ENCODE measurements around the gene PSMD13.

DNA sequence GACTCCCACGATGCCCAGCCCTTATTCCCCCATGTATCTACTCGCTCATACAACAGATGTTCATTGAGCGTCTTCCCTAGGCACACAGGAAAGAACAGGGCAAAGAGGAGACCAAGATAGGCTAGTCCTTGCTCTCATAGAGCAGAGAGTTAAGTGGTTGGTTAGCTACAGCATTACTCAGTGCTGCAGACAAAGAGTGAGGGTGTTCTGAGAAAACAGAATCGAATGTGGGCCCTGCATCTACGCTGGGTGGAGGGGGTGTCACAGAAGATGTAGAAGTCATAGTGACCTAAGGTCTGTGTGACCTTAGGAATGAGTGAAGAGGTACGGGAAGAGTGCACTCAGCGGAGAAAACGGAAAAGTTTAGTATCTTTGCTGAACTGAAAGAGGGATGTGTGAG lies 12.3 kb downstream of the PSMD13 start:
- TF ChIP-seq, protein P1, sequence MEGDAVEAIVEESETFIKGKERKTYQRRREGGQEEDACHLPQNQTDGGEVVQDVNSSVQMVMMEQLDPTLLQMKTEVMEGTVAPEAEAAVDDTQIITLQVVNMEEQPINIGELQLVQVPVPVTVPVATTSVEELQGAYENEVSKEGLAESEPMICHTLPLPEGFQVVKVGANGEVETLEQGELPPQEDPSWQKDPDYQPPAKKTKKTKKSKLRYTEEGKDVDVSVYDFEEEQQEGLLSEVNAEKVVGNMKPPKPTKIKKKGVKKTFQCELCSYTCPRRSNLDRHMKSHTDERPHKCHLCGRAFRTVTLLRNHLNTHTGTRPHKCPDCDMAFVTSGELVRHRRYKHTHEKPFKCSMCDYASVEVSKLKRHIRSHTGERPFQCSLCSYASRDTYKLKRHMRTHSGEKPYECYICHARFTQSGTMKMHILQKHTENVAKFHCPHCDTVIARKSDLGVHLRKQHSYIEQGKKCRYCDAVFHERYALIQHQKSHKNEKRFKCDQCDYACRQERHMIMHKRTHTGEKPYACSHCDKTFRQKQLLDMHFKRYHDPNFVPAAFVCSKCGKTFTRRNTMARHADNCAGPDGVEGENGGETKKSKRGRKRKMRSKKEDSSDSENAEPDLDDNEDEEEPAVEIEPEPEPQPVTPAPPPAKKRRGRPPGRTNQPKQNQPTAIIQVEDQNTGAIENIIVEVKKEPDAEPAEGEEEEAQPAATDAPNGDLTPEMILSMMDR (IDR thresholded peaks at IDR 0.05; ENCODE audit: low read depth, low read length, poor library complexity, severe bottlenecking): no peak
- TF ChIP-seq EZH2phosphoT487 (IDR thresholded peaks at IDR 0.05; ENCODE audit: borderline replicate concordance, low read length): no peak
